22Rv1 (cell line): Measurements from ENCODE around the gene IAH1.

ENCODE experiments used
- H3K27ac ChIP-seq: fragments of 450-650 bp; 2 replicates; pipeline ENCODE4 v1.5.1; 2017
- CTCF ChIP-seq: fragments of 450-650 bp; IDR thresholded peaks from 2 replicates; pipeline ENCODE4 v1.5.1; 2017; ENCODE audit warnings: mild to moderate bottlenecking
- ZFX ChIP-seq: fragments of 450-650 bp; IDR thresholded peaks from 2 replicates; pipeline ENCODE4 v1.6.1; 2017; ENCODE audit warnings: antibody characterized with exemption, borderline replicate concordance

The IAH1 gene

GRCh38 chr2:9441556-9441955, 32.8 kb upstream of the IAH1 start:
- no peak overlapping the region for H3K27ac ChIP-seq
- TF ChIP-seq CTCF (no peak), ZFX (no peak)

- H3K27ac ChIP-seq: peak overlapping the region; percentile 36; the same call in 1 of the 2 replicates
- TF ChIP-seq ZFX (no peak), CTCF (no peak)
Measured at GRCh38 chr2:9443526-9443925, 30.8 kb upstream of the IAH1 start.

- no peak overlapping the region for H3K27ac ChIP-seq
Measured at GRCh38 chr2:9445089-9445488, 29.3 kb upstream of the IAH1 start.

GRCh38 chr2:9451231-9451630, 23.1 kb upstream of the IAH1 start:
- H3K27ac ChIP-seq: 0 out of 2 replicates have a peak overlapping the region, but pooled peaks have one; percentile 10
- TF ChIP-seq ZFX (no peak), CTCF (no peak)

More at GRCh38 chr2:9445089-9445488, 29.3 kb upstream of the IAH1 start:
- no peak for TF ChIP-seq ZFX
- TF ChIP-seq CTCF: no peak

- TF ChIP-seq CTCF (no peak), ZFX (no peak)
- no peak overlapping the region for H3K27ac ChIP-seq
Measured at GRCh38 chr2:9460441-9461017, 13.8 kb upstream of the IAH1 start.

GRCh38 chr2:9461079-9461478, 13.3 kb upstream of the IAH1 start:
- TF ChIP-seq ZFX: no peak
- no peak for TF ChIP-seq CTCF
- H3K27ac ChIP-seq: no peak overlapping the region

- TF ChIP-seq CTCF (no peak), ZFX (no peak)
- H3K27ac ChIP-seq: no peak overlapping the region
Measured at GRCh38 chr2:9462313-9462712, 12.0 kb upstream of the IAH1 start.
